HG02798 (cell line): ENCODE results near the gene SFSWAP.
A peak's percentile ranks its signal among the peaks of the same experiment; 100 is the strongest.
"Not testable (repeated sequence)": the region's sequence is repeated elsewhere in the genome, so short reads cannot be mapped to it uniquely, and the experiment has no call there.

Source experiments
- ATAC-seq: cut with Tn5 transposase; IDR thresholded peaks from one replicate; pipeline ENCODE4 v1.9.1; 2021; ENCODE audit warnings: mild to moderate bottlenecking; ENCODE audit not compliant: unreplicated experiment, poor library complexity

SFSWAP gene

DNA sequence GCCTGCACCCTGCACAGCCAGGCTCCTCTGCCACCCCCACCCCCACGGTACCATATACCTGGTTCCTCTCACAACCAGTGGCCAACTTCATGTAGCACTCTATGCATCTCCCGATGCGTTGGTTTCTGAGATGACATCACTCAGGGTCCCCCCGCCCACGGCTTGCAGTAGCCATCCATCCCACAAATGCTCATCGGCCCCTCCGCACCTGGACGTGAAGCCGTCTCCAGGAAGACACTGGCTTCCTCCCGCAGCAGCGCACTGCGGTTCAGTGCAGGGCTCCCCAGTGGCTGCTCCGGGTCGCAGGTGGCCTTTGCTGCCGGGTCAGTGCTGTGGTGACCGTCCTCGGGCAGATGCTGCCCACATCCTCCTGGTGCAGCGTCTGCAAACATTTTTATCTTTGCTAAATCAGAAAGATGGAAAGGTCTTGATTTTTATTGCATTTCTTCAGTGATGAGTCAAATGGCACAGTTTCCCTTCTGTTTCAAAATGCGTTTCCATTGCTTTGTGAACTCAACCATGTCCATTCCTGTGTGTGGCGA lies 89.8 kb downstream of the SFSWAP start:
- ATAC-seq = no peak

DNA sequence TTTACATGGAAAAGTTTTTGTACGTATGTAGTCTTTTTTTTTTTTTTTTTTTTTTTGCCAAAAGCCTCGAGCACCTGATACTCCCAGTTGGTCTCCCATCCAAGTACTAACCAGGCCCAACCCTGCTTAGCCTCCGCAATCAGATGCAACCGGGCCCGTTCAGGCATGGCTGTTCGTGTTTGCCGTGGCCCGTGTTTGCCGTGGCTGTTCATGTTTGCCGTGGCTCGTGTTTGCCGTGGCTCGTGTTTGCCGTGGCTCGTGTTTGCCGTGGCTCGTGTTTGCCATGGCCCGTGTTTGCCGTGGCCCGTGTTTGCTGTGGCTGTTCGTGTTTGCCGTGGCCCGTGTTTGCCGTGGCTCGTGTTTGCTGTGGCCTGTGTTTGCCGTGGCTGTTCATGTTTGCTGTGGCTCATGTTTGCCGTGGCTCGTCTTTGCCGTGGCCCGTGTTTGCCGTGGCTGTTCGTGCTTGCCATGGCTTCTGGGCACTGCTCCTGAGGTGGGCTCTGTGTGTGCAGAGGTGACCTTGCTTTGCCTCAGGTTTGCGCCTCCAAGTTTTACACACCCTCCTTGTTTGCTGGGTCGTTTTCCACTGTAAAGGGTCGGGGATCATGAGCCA lies 90.5 kb downstream of the SFSWAP start:
- no peak for ATAC-seq

DNA sequence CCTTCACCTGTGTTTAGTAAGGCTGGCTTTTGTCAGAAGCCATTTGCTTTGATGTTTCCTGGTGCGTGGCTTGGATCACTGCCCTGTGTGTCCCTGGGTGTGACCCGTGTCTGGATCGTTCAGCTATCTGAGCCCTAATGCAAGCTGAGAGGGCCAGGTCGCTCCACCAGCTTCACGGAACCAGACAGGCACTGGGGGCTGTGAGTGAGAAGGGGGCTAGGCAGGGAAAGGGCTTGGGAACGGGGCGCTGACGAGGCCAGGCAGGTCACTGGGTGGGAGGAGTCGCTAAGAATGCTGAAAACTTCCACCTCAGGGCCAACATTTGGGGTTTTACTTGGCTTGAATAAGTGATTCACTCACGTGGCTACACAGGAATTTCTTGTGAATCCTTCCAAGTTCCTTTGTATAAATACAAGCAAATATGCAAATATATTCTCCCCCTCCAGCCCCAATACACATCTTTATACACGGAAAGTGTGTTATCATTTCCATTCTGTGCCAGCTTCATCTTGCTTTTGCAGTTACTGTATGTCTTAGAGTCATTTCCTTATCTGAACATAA lies 93.2 kb downstream of the SFSWAP start:
- no peak for ATAC-seq

DNA sequence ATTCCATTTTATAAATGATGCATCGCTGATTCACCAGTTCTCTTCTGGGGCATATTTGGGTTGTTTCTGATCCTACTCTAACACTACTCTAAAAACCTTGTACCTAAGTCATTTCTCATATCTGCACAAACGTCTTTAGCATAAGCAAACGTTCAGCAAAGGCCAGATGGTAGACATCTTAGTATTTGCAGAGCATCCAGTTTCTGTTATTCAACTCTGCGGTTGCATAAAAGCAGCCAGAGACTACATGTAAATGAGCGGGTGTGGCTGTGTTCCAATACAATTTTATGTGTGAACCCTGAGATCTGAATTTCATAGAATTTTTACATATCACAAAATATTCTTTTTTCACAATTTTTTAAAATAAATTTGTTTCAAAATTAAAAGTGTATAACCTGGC lies 94.5 kb downstream of the SFSWAP start:
- ATAC-seq = no peak

DNA sequence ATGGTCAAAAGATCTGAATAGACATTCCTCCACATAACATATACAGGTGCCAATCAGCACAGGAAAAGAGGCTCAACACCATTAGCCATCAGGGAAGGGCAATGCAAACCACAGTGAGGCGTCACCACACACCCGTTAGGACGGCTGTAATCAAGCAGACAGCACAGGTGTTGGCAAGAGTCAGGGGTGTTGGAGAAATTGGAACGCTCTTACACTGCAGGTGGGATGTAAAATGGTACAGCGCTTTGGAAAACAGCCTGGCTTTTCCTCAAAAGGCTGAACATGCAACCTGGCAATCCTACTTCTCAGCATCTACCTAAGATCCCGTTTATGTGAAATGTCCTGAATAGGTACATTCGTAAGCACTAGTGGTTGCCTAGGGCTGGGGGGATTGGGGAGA lies 95.8 kb downstream of the SFSWAP start:
- ATAC-seq = no peak

DNA sequence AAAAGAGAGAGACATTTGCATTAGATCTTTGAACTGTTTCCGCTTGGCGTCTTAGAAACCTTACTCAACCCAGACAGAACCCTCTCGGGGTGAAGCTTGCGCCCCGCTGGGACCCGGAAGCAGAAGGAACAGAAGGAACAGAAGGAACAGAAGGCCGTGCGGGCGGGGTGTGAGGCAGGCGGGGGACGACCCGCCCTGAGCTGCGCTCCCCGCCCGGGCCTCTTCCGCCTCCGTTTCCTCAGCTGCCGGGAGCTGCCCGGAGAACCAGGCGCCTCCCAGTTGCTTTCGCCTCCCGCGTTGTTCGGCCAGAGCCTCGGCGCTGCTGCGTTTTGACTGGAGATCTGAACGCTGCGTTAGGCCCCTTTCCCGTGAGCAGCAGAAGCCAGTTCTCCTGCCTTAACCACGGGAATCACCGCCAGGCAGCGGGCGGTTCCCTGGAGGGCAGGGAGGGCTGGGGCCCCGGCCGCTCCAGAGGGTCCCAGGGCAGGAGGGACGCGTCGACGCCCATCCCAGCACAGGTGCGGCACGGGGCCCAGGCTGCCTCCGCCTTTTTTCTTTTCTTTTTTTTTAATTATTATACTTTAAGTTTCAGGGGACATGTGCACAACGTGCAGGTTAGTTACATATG lies 98.0 kb downstream of the SFSWAP start:
- peak; percentile 90 for ATAC-seq

DNA sequence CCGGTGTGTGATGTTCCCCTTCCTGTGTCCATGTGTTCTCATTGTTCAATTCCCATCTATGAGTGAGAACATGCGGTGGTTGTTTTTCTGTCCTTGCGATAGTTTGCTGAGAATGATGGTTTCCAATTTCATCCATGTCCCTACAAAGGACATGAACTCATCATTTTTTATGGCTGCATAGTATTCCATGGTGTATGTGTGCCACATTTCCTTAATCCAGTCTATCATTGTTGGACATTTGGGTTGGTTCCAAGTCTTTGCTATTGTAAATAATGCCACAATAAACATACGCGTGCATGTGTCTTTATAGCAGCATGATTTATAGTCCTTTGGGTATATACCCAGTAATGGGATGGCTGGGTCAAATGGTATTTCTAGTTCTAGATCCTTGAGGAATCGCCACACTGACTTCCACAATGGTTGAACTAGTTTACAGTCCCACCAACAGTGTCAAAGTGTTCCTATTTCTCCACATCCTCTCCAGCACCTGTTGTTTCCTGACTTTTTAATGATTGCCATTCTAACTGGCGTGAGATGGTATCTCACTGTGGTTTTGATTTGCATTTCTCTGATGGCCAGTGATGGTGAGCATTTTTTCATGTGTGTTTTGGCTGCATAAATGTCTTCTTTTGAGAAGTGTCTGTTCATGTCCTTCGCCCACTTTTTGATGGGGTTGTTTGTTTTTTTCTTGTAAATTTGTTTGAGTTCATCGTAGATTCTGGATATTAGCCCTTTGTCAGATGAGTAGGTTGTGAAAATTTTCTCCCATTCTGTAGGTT lies 98.8 kb downstream of the SFSWAP start:
- not testable (repeated sequence) for ATAC-seq

DNA sequence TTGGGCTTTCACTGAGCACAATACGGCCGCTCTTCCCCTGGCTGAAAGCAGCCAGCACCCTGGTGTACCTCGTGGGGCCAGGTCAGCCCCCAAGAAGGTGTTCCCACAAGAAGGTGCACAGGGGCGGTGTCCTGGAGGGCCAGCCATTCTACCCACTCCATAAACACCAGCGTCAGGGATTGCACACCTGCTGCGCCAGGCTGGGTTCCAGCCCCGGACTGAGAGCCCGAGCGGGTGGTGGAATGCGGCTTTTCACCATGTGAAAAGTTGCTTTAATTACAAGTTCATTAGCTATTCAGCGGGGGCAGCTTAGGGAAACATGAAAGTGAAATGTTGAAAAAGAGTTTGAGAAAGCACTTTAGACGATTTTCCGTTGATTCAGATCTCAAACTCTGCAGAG lies 99.8 kb downstream of the SFSWAP start:
- ATAC-seq = no peak

DNA sequence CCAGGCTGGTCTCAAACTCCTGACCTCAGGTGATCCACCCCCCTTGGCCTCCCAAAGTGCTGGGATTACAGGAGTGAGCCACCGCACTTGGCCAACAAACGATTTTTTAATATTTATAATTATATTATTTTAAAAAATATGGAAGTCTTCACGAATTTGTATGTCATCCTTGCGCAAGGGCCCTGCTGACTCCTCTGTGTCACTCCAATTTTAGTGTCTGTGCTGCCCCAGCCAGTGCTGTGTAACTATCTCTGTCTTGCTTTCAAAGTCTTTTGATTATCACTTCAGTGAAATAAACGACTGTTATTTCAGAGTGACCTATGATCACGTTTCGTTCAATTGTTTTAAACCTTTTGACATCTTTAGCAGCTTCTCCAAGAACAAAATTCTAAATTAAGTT lies 104.2 kb downstream of the SFSWAP start:
- ATAC-seq = no peak

DNA sequence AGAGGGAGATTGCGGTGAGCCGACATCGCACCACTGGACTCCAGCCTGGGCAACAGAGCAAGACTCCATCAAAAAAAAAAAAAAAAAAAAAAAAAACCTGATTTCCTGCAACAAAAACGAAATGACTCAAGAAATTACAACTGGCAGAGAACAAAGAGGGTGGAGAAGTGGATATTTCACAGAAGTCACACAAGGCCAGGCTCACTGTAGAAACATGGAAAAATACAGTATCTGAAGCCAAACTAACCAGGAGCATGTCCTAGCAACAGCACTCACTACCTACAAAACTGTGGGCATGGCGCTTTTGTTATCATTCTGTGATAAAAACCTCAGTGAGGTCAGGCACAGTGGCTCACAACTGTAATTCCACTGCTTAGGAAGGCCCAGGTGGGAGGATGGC lies 105.6 kb downstream of the SFSWAP start:
- ATAC-seq = no peak

DNA sequence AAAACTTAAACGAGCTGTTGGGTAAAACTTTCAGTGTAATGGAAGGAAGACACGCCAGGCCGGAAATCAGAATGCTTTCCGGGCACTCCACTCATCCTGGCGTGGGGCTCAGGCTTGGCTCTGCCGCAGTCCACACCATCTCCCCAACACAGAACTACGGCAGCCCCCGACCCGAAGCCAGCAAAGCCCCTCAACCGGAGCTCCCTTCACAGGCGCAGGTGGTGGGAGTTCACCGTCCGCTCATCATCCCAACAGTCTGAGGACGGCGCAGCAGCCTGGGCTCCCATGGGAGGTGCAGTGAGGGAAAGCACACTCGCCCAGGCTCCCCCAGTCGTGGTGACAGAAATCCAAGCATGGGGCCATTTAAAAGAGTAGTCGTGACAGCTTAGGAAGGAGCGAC lies 106.4 kb downstream of the SFSWAP start:
- ATAC-seq = no peak

DNA sequence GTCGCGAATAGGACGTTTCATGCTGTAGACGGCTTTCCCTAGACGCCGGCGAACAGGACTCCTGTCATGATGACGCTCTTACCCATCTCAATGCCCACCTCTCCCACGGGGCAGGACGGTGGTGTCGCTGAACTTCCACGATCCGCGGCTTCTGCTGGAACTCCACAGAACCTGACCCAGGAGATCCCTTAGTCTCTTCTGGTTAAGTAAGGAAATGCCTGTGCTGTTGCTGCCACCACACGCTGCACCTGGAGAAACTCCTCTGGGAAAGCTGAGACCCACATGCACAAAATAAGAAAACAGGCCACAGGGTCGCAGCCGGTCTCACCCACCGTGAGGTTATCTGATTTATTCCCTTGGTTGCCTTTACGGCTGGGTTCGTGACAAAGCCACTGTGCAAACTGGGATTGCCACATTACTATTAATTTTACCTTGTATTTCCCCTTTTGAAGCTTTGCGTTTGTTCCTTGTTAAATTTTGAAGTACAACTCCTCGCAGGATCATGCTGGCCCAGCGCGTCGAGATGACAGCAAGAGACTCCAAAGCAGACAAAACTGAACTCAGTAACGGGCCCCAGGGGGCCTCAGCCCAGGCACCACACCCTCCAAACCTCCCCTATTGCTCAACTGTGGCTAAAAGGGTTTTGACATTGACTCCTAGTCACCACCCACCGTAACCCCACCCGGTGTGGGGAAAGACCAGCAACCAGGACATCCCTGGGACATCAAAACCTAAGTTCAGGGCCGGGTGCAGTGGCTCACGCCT lies 108.1 kb downstream of the SFSWAP start:
- ATAC-seq = no peak

DNA sequence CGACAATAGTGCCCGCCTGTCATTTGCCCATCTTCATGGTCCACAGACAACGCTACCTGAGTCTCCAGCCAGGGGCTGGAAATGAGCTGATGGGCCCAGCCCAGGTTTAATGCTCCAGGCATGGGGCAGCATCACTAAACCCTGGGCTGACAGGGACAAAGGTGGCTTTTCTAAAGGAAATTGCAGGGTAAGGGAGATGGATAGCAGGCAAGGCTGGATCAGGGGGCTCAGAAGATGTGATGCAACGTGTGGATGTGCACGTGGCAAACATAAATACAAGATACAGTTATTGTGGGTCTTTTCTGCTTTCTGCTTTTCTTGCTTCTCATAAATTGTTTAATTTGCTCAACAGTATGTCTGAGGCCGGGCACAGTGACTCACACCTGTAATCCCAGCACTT lies 113.6 kb downstream of the SFSWAP start:
- ATAC-seq = no peak

DNA sequence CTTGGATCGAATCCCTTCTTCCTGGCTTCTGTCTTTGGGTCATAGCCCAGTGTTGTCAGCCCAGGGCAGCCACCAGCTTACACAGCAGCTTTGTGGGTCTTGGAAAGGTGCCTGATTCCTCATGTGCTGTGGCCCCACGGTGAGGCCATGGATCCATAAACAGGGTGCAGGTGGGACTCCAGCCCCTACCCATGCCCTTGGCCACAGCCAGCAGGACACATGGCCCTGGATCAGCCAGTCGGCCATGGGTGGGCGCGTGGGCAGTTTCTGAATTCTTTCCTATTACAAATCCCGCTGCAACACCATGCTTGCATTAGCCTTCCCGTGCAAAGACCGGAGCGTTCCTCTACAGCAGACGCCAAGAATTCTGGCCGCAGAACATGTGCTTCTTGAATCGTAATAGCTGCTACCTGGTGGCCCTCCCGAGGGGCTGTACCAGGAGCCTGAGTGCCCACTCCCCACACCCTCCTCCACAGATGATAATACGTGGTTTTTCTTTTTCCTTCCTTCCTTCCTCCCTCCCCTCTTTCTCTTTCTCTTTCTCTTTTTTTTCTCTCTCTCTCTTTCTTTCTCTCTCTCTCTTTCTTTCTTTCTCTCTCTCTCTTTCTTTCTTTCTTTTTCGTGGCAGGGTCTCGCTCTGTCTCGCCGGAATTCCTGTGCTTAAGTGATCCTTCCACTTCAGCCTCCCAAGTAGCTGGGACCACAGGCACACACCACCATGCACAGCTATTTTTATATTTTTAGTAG lies 114.4 kb downstream of the SFSWAP start:
- no peak for ATAC-seq

DNA sequence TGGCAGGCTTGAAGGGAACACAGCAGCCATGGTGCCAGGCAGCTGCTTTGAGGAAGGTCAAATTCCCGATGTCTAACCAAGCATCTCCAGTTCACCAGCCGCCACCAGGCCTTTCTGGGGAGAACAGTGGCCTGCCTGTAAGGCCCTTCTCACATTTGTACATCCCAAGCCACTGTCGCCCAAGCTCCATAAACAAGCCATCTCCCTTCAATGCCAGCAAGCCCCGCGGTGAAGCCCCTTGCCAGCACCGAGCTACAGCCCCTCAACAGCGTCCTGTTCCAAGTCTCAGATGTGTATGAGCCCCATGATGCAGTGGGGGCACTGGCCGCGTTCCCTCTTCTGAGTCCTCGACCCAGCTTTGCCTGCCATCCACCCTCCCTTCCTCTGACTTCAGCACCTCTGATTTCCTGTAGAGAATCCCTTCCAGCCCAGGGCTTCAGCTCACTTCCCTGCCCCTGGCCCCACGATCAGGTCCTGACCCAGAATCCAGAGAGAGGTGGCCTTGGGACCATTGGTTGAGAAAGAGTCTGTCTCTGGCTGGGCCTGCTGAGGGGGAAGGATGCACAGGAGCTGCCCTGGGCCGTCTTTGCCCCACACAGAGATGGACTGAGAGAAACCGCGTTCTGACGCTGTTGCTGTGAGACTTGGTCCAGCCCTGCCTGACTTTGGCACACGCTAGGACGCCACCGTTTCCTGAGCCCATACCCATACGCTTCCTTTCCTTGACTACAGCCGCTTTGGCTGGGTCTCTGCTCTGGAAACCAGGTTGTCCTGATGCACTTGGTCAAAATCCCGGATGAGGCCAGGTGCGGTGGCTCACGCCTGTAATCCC lies 115.4 kb downstream of the SFSWAP start:
- no peak for ATAC-seq

DNA sequence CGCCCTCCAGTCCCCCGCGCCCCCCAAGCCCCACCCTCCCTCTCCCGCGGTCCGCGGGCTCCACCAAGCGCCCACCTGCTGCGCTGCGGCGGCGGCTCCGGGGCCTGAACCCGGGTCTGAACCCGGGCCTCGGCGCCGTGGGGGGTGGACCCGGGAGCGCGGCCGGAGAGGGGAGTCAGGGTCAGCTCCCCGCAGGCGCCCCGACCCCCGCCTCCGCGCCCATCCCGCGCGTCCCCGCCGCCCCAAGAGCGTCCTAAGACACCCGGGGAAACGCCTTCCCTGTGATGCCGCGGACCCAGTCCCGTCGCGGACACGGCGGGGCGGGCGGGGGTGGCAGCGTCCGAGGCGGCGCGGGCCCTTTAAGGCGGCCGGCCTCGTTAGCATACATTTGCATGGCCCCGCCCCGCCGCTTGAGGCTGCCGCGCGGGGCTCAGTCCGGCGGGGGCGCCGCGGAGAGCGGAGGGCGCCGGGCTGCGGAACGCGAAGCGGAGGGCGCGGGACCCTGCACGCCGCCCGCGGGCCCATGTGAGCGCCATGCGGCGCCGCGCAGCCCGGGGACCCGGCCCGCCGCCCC lies 117.2 kb downstream of the SFSWAP start, which contains the start of gene MMP17:
Gene MMP17, plus strand, starts transcription at position 433 of the 574 bp plus-strand sequence. Its CDS starts 102 bp downstream, at position 535.
- ATAC-seq = peak; percentile 49

DNA sequence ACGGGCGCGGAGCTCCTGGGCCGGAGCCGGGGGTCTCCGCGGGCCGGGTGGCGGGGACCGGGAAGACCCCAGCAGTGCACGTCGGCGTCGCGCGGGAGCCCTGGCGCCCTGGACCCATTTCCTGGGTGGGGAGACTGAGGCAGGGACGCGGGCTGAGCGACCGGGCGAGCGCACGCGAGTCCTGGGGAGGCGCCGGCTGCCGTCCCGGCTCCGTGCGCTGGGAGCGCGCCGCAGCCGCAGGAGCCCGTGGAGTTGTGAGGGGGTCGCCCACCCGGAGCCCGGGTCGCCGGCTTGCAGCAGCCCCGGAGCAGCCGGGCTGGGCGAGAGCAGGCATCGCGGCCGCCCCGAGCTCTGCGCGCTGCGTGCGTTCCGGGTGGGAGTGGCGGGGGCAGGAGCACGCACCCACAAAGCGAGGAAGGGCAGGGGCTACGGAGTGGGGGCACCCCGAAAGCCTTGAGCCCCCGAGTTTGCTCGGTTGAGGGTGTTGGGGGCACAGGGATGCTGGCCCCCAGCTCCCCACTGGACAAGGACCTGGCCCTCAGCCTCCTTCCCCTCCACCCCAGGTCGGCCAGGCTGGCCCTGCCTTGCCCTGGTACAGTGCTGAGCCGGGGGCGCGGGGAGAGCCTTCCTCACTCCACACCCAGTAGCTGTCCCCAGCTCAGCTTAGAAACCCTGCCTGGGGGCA lies 117.9 kb downstream of the SFSWAP start:
- peak; percentile 26 for ATAC-seq

DNA sequence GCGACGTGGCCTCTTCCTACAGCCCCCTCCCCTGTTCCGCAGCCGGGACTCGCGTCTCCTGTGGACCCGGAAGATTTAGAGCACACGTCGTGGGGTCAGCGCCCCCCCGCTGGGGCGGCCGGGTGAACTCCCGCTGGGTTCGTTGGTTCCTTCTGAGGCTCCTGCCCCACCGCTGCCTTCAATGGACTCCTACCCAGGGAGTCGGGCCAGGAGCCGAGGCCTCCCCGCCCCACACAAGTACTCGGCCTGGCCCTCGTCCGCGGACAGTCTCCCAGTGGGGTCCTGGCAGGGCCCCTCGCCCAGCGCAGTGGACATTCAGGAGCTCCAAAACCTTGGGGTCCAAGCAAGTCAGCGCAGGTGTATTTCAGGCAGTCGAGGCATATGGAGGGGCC lies 118.5 kb downstream of the SFSWAP start:
- ATAC-seq = no peak
